ENCODE results near the gene COL6A1. TPM values are rescaled to one million over a fixed set of nuclear protein-coding genes. Genes with fewer than 3 reads are reported as not detected.

COL6A1 gene
- polyA plus RNA-seq, 2 of the 4 experiments (the other 2 are of a cell fraction): 3.9 to 18.3 TPM

DNA sequence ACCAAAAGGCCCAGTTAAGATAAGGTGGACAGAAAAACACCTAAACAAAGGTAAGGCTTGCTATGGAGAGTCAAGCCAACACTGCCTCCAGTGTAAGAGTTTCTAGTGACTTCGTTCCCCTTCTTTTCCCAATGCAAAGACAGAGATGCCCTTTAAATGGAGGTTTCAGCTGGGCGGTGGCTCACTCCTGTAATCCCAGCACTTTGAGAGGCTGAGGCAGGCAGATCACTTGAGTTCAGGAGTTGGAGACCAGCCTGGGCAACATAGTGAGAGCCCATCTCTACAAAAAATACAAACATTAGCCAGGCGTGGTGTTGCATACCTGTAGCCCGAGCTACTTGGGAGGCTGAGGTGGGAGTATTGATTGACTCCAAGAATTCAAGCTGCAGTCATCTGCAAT lies 24.0 kb upstream of the COL6A1 start:
- no peak for FAIRE-seq
- POLR2A ChIA-PET: no interaction called here

DNA sequence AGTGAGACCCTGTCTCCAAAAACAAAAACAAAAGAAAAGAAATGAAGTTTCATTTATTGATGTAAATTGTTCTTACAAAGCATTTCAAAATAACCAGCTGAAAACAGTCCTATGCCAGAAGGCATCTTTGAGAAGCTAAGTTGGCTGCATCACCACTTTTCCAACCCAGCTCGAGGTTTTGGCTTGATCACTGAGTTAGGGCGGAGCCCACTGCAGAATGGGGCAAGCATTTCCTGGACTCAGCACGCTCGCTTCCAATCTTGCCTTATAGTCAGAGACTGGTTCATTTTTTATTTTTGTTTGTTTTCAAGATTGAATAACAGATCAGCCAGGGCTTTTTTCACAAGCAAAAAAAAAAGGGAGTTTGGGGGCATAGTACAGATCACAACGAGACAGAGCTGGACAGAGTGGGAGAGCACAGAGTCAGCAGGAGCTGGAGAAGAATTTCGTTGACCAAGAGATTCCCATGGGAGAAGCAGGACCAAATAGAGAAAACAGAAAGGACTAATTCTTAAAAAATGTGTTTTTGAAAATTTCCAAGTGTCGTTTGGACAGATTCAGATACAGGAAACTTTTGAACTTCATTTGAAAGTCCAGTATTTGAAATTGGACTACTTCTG lies 23.5 kb upstream of the COL6A1 start:
- TF ChIP-seq, protein P1, sequence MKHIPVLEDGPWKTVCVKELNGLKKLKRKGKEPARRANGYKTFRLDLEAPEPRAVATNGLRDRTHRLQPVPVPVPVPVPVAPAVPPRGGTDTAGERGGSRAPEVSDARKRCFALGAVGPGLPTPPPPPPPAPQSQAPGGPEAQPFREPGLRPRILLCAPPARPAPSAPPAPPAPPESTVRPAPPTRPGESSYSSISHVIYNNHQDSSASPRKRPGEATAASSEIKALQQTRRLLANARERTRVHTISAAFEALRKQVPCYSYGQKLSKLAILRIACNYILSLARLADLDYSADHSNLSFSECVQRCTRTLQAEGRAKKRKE (CRISPR knock-in tag; IDR thresholded peaks at IDR 0.05; ENCODE audit: low read depth): no peak
- TF ChIP-seq NFE2L2 (conservative IDR thresholded peaks at IDR 0.05; ENCODE audit: low read length) (no peak), POLR2A (IDR thresholded peaks at IDR 0.05; ENCODE audit: low read length) (no peak), EHF (CRISPR knock-in tag; IDR thresholded peaks at IDR 0.05) (no peak), SREBF2 (IDR thresholded peaks at IDR 0.05) (no peak), CHD4 (IDR thresholded peaks at IDR 0.05; ENCODE audit: borderline replicate concordance) (no peak), MAZ (IDR thresholded peaks at IDR 0.05; ENCODE audit: borderline replicate concordance, low read depth, low read length) (no peak), EHMT2 (IDR thresholded peaks at IDR 0.05; ENCODE audit: low read depth) (no peak), FOXS1 (CRISPR knock-in tag; IDR thresholded peaks at IDR 0.05) (no peak), KDM5A (IDR thresholded peaks at IDR 0.05) (no peak), RARB (CRISPR knock-in tag; IDR thresholded peaks at IDR 0.05) (no peak), KDM1A (IDR thresholded peaks at IDR 0.05; ENCODE audit: low read depth) (no peak), JUN (IDR thresholded peaks at IDR 0.05) (no peak), GATA3 (IDR thresholded peaks at IDR 0.05; ENCODE audit: borderline replicate concordance) (no peak), EP300 (IDR thresholded peaks at IDR 0.05) (no peak), ZC3H11A (IDR thresholded peaks at IDR 0.05) (no peak), ZNF302 (CRISPR knock-in tag; IDR thresholded peaks at IDR 0.05) (no peak)
- TF ChIP-seq, protein P2, sequence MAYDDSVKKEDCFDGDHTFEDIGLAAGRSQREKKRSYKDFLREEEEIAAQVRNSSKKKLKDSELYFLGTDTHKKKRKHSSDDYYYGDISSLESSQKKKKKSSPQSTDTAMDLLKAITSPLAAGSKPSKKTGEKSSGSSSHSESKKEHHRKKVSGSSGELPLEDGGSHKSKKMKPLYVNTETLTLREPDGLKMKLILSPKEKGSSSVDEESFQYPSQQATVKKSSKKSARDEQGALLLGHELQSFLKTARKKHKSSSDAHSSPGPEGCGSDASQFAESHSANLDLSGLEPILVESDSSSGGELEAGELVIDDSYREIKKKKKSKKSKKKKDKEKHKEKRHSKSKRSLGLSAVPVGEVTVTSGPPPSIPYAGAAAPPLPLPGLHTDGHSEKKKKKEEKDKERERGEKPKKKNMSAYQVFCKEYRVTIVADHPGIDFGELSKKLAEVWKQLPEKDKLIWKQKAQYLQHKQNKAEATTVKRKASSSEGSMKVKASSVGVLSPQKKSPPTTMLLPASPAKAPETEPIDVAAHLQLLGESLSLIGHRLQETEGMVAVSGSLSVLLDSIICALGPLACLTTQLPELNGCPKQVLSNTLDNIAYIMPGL (CRISPR knock-in tag; IDR thresholded peaks at IDR 0.05; ENCODE audit: borderline replicate concordance): no peak
- TF ChIP-seq, protein P3, sequence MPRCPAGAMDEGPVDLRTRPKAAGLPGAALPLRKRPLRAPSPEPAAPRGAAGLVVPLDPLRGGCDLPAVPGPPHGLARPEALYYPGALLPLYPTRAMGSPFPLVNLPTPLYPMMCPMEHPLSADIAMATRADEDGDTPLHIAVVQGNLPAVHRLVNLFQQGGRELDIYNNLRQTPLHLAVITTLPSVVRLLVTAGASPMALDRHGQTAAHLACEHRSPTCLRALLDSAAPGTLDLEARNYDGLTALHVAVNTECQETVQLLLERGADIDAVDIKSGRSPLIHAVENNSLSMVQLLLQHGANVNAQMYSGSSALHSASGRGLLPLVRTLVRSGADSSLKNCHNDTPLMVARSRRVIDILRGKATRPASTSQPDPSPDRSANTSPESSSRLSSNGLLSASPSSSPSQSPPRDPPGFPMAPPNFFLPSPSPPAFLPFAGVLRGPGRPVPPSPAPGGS (IDR thresholded peaks at IDR 0.05): no peak
- DNase-seq (ENCODE audit: low read depth in 1 of 2, low spot score in 1 of 2): no peak
- H3K9me3 ChIP-seq: no peaks in the 10 kb centered on the region; the same call in 2 of the 3 replicates
- no peak for ATAC-seq
- POLR2A ChIA-PET: no interaction called here
- H3K4me3 ChIP-seq: no peak overlapping the region
- CTCF ChIA-PET: interaction anchor here (1.3 to 2.2 kb wide), 2 partner anchors 10 to 13 kb away, joined by 3 to 8 read pairs; no protein-coding TSS in a partner anchor
- FAIRE-seq: no peak
- H3K27ac ChIP-seq: no peak overlapping the region
- WGBS (ENCODE audit: missing lambda C conversion rate): 30% methylated on average over 7 of the region's 7 CpGs
- H3K4me2 ChIP-seq: no peak overlapping the region
- no peaks in the 10 kb centered on the region for H3K4me1 ChIP-seq

More for the DNA sequence above, 24.0 kb upstream of the COL6A1 start:
- Histone ChIP-seq H3K4me3 (no peak overlapping the region), H3K9me3 (no peaks in the 10 kb centered on the region; the same call in 2 of the 3 replicates), H3K4me1 (no peaks in the 10 kb centered on the region), H3K4me2 (no peak overlapping the region), H3K27ac (no peak overlapping the region)
- ATAC-seq (no peak), DNase-seq (ENCODE audit: low read depth in 1 of 2, low spot score in 1 of 2) (no peak)
- WGBS (ENCODE audit: missing lambda C conversion rate): 34% methylated on average over 2 of the region's 4 CpGs
- no peak for TF ChIP-seq EP300 (IDR thresholded peaks at IDR 0.05)
- TF ChIP-seq KDM1A (IDR thresholded peaks at IDR 0.05; ENCODE audit: low read depth): no peak
- no peak for TF ChIP-seq FOSB (CRISPR knock-in tag; IDR thresholded peaks at IDR 0.05)
- TF ChIP-seq, protein P4, sequence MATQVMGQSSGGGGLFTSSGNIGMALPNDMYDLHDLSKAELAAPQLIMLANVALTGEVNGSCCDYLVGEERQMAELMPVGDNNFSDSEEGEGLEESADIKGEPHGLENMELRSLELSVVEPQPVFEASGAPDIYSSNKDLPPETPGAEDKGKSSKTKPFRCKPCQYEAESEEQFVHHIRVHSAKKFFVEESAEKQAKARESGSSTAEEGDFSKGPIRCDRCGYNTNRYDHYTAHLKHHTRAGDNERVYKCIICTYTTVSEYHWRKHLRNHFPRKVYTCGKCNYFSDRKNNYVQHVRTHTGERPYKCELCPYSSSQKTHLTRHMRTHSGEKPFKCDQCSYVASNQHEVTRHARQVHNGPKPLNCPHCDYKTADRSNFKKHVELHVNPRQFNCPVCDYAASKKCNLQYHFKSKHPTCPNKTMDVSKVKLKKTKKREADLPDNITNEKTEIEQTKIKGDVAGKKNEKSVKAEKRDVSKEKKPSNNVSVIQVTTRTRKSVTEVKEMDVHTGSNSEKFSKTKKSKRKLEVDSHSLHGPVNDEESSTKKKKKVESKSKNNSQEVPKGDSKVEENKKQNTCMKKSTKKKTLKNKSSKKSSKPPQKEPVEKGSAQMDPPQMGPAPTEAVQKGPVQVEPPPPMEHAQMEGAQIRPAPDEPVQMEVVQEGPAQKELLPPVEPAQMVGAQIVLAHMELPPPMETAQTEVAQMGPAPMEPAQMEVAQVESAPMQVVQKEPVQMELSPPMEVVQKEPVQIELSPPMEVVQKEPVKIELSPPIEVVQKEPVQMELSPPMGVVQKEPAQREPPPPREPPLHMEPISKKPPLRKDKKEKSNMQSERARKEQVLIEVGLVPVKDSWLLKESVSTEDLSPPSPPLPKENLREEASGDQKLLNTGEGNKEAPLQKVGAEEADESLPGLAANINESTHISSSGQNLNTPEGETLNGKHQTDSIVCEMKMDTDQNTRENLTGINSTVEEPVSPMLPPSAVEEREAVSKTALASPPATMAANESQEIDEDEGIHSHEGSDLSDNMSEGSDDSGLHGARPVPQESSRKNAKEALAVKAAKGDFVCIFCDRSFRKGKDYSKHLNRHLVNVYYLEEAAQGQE (IDR thresholded peaks at IDR 0.05): no peak
- no peak for TF ChIP-seq GATA3 (IDR thresholded peaks at IDR 0.05; ENCODE audit: borderline replicate concordance)
- no peak for TF ChIP-seq HDAC2 (IDR thresholded peaks at IDR 0.05)
- no peak for TF ChIP-seq RFX5 (IDR thresholded peaks at IDR 0.05)
- CTCF ChIA-PET: interaction anchor here (2.2 kb wide), 1 partner anchor 14 kb away, joined by 8 read pairs; no protein-coding TSS in a partner anchor

Measured in A549 (cell line).